Osteocyte (in vitro differentiated cells): ENCODE data around the gene PRKN. TPM values are rescaled to one million over a fixed set of nuclear protein-coding genes. Genes with fewer than 3 reads are reported as not detected.

Source experiments
- DNase-seq: peaks from one replicate; pipeline ENCODE4 v3.0.0; 2021; ENCODE audit warnings: mixed read lengths; ENCODE audit not compliant: unreplicated experiment; ENCODE audit errors: extremely low spot score
- H3K27ac Mint-ChIP-seq: one replicate; pipeline ENCODE4 v1.8.0; 2021; ENCODE audit warnings: mild to moderate bottlenecking, mixed read lengths; ENCODE audit not compliant: unreplicated experiment
- H3K27me3 Mint-ChIP-seq: one replicate; pipeline ENCODE4 v1.8.0; 2021; ENCODE audit warnings: mixed read lengths; ENCODE audit not compliant: unreplicated experiment
- H3K36me3 Mint-ChIP-seq: one replicate; pipeline ENCODE4 v1.8.0; 2021; ENCODE audit warnings: mixed read lengths; ENCODE audit not compliant: unreplicated experiment
- H3K4me1 Mint-ChIP-seq: one replicate; pipeline ENCODE4 v1.8.0; 2021; ENCODE audit warnings: mixed read lengths; ENCODE audit not compliant: unreplicated experiment
- H3K4me3 Mint-ChIP-seq: one replicate; pipeline ENCODE4 v1.8.0; 2021; ENCODE audit warnings: mild to moderate bottlenecking, moderate library complexity, mixed read lengths; ENCODE audit not compliant: unreplicated experiment
- H3K9me3 Mint-ChIP-seq: one replicate; pipeline ENCODE4 v1.8.0; 2021; ENCODE audit warnings: mixed read lengths; ENCODE audit not compliant: unreplicated experiment
- CTCF ChIP-seq: fragments of 200-600 bp; sonication (generic); IDR thresholded peaks from 2 replicates; pipeline ENCODE4 v1.5.0; 2021; ENCODE audit warnings: antibody characterized with exemption, mild to moderate bottlenecking, moderate library complexity
- total RNA-seq: library from RNA; stranded (reverse); gene quantifications from 2 replicates; pipeline ENCODE4 v1.2.1, GENCODE V29; 2021

Gene PRKN
- total RNA-seq, 1 donor from 2014 or later, result 13.4 TPM

- no peak for TF ChIP-seq CTCF
- no peak overlapping the region for H3K27ac Mint-ChIP-seq
- no peaks in the 10 kb centered on the region for H3K9me3 Mint-ChIP-seq
- H3K4me1 Mint-ChIP-seq, result no peaks in the 10 kb centered on the region
- DNase-seq, result no peak
- no peaks in the 10 kb centered on the region for H3K27me3 Mint-ChIP-seq
- no peaks in the 10 kb centered on the region for H3K36me3 Mint-ChIP-seq
- no peak overlapping the region for H3K4me3 Mint-ChIP-seq
Observed at GRCh38 chr6:162237331-162237730, 490.2 kb downstream of the PRKN start.

- Mint-ChIP-seq H3K4me3 (no peak overlapping the region), H3K27ac (no peak overlapping the region), H3K4me1 (no peaks in the 10 kb centered on the region), H3K36me3 (no peaks in the 10 kb centered on the region), H3K9me3 (no peaks in the 10 kb centered on the region), H3K27me3 (peaks cover 8% of the 10 kb centered on the region)
- no peak for DNase-seq
- TF ChIP-seq CTCF, result no peak
Observed at GRCh38 chr6:162234631-162235030, 492.9 kb downstream of the PRKN start.

DNA sequence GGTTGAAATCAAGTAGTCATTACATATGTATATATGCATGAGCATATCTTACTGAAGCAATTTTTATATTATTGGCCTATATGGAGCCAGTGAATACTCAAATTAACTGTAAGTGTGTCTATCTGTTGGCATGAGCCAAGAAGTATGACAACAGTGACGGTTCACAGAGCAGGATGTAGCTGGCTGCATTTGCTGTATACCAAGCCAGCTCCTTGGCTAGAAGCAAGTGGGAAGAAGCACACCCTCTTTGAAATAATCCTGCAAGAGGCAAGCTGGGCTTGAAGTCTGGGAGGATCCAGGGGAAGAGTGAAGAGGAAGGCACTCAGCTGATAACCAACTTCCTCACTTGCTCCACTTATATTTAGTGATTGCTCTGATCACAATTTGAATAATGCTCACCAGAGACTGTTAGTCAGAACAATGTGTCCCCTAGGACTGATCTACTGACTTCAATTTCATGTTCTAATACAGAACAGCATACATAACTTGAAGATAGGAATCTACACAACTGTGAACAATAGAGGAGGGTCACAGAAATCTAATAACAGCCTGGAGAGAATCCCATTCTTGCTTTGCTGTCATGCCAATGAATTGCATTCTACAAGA lies 497.3 kb downstream of the PRKN start:
- Mint-ChIP-seq H3K27ac (no peak overlapping the region), H3K4me1 (no peaks in the 10 kb centered on the region), H3K36me3 (no peaks in the 10 kb centered on the region), H3K9me3 (no peaks in the 10 kb centered on the region), H3K4me3 (no peak overlapping the region), H3K27me3 (peaks cover 18% of the 10 kb centered on the region)
- TF ChIP-seq CTCF, result no peak
- no peak for DNase-seq

GRCh38 chr6:162229093-162229492 lies 498.5 kb downstream of the PRKN start:
- Mint-ChIP-seq H3K27me3 (peaks cover 18% of the 10 kb centered on the region), H3K27ac (no peak overlapping the region), H3K4me1 (no peaks in the 10 kb centered on the region), H3K9me3 (no peaks in the 10 kb centered on the region), H3K36me3 (no peaks in the 10 kb centered on the region), H3K4me3 (no peak overlapping the region)
- no peak for DNase-seq
- no peak for TF ChIP-seq CTCF

- Mint-ChIP-seq H3K9me3 (no peaks in the 10 kb centered on the region), H3K27me3 (peaks cover 18% of the 10 kb centered on the region), H3K4me3 (no peak overlapping the region), H3K27ac (no peak overlapping the region), H3K36me3 (no peaks in the 10 kb centered on the region), H3K4me1 (no peaks in the 10 kb centered on the region)
- DNase-seq, result no peak
- TF ChIP-seq CTCF, result no peak
Observed at GRCh38 chr6:162226803-162227202, 500.8 kb downstream of the PRKN start.
